ENCODE measurements around the gene MTMR3. TPM values are rescaled to one million over a fixed set of nuclear protein-coding genes. Genes with fewer than 3 reads are reported as not detected.

MTMR3 gene
- total RNA-seq, 1 donor, result 26.9 TPM

GRCh38 chr22:30024231-30024630, 141.3 kb downstream of the MTMR3 start:
- TF ChIP-seq, protein P1, sequence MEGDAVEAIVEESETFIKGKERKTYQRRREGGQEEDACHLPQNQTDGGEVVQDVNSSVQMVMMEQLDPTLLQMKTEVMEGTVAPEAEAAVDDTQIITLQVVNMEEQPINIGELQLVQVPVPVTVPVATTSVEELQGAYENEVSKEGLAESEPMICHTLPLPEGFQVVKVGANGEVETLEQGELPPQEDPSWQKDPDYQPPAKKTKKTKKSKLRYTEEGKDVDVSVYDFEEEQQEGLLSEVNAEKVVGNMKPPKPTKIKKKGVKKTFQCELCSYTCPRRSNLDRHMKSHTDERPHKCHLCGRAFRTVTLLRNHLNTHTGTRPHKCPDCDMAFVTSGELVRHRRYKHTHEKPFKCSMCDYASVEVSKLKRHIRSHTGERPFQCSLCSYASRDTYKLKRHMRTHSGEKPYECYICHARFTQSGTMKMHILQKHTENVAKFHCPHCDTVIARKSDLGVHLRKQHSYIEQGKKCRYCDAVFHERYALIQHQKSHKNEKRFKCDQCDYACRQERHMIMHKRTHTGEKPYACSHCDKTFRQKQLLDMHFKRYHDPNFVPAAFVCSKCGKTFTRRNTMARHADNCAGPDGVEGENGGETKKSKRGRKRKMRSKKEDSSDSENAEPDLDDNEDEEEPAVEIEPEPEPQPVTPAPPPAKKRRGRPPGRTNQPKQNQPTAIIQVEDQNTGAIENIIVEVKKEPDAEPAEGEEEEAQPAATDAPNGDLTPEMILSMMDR (IDR thresholded peaks at IDR 0.05; ENCODE audit: insufficient read depth, low read length), result no peak
- no peak overlapping the region for H3K4me3 ChIP-seq (ENCODE audit: low read depth, low read length)
- DNase-seq (ENCODE audit: low read depth), result no peak

GRCh38 chr22:30025221-30025620, 142.2 kb downstream of the MTMR3 start:
- H3K4me3 ChIP-seq (ENCODE audit: low read depth, low read length), result no peak overlapping the region
- no peak for DNase-seq (ENCODE audit: low read depth)
- TF ChIP-seq, protein P1 (IDR thresholded peaks at IDR 0.05; ENCODE audit: insufficient read depth, low read length), result no peak

- DNase-seq (ENCODE audit: low read depth), result no peak
- H3K4me3 ChIP-seq (ENCODE audit: low read depth, low read length), result no peak overlapping the region
- TF ChIP-seq, protein P1 (IDR thresholded peaks at IDR 0.05; ENCODE audit: insufficient read depth, low read length), result no peak
Measured at GRCh38 chr22:30026756-30027155, 143.8 kb downstream of the MTMR3 start.

DNA sequence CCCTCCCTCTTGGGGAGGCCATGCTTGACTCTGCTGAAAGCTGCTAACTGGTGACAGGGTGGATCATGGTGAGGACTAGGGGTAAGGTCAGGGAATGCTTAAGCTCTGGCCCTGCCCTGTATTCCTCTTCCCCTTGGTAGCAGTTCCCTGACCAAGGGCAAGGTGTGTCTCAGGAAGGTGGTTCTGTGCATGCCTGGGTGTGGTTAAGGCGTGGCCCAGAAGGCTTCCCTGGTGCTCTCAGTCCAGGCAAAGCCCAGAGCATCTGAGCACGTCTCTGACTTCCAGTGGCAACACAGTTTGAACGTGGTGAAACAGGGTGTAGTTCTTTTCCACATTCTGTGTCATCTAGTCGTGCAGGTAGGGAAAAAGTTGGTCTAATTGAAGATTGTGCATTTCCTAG, 144.2 kb downstream of the MTMR3 start:
- TF ChIP-seq, protein P1 (IDR thresholded peaks at IDR 0.05; ENCODE audit: insufficient read depth, low read length), result no peak
- no peak for DNase-seq (ENCODE audit: low read depth)
- no peak overlapping the region for H3K4me3 ChIP-seq (ENCODE audit: low read depth, low read length)

DNA sequence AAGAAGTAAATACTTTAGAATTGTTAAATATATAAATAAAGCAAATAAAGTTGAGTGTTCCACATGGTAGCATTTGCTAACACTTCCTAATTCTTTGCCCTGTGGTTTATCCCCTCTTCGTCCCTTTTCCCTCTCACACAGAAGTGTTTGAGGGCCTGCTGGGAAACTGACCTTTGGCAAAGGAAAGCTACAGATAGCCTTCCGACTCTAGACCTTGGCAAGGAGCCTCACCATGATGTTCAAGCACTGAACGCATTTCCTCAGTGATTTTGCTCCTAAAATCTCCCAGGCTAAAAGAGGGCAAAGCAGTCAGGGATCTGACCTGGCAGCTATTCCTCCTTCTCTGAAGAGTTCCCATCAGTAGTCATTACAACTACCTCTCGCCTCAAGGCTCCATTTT, 144.8 kb downstream of the MTMR3 start:
- no peak overlapping the region for H3K4me3 ChIP-seq (ENCODE audit: low read depth, low read length)
- TF ChIP-seq, protein P1 (IDR thresholded peaks at IDR 0.05; ENCODE audit: insufficient read depth, low read length), result no peak
- no peak for DNase-seq (ENCODE audit: low read depth)

GRCh38 chr22:30028731-30029130, 145.8 kb downstream of the MTMR3 start:
- TF ChIP-seq, protein P1 (IDR thresholded peaks at IDR 0.05; ENCODE audit: insufficient read depth, low read length), result no peak
- no peak overlapping the region for H3K4me3 ChIP-seq (ENCODE audit: low read depth, low read length)
- DNase-seq (ENCODE audit: low read depth), result no peak

DNA sequence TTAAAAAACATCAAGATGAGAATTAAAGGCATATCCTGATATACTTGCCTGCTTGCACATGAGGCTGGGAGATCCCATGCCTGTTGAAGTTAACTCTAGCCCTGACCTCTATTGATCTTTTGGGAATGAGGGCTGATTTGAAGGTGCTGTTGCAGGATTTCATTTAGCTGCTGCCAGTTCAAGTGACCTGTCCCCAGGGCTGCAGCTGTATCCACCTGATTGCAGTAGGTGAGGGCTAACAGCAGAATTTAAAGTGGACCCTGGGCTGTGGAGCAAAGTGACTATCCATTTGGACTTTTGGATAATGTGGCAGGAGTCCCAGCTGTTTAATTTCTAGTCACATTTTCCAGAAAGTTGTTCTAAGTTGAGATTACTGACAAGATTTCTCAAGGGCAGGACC, 146.5 kb downstream of the MTMR3 start:
- TF ChIP-seq, protein P1 (IDR thresholded peaks at IDR 0.05; ENCODE audit: insufficient read depth, low read length), result no peak

More for the DNA sequence above, 146.5 kb downstream of the MTMR3 start:
- H3K4me3 ChIP-seq (ENCODE audit: low read depth, low read length), result no peak overlapping the region
- no peak for DNase-seq (ENCODE audit: low read depth)
